Cardiac septum (tissue), 1 donor: ENCODE results near the gene KANSL3. TPM values are rescaled to one million over a fixed set of nuclear protein-coding genes. Genes with fewer than 3 reads are reported as not detected.
A peak's percentile ranks its signal among the peaks of the same experiment; 100 is the strongest.
"Not testable (repeated sequence)": the region's sequence is repeated elsewhere in the genome, so short reads cannot be mapped to it uniquely, and the experiment has no call there.

Experiments
- DNase-seq: peaks from one replicate; pipeline ENCODE4 v3.0.0-alpha.2; 2020; ENCODE audit warnings: low spot score
- intact Hi-C: fragments of 100-400 bp; cut with DNase I; formaldehyde crosslinking; loops from one replicate; pipeline ENCODE4 v1.14.0; 2022
- long read RNA-seq: library from polyadenylated mRNA; unstranded; transcript quantifications from one replicate; pipeline ENCODE4 v2.0.0, GENCODE V29; 2021
- total RNA-seq: library from RNA; stranded (reverse); fragmentation: NEBNext Ultra II Directional; extraction: Animal tissue kit (Norgen Biotek cat#: 25700); gene quantifications from one replicate; pipeline ENCODE4 v1.2.1, GENCODE V29; 2021
- donor health status: DM: no; HTN: no; CAD: no.

The KANSL3 gene
- total RNA-seq = 35.3 TPM
- long read RNA-seq, partial matches to known transcripts = 10 of 28 reads
- long read RNA-seq, other reads (novel, unspliced or antisense) = 17 of 28 reads

GRCh38 chr2:96638144-96639121 lies at the start of gene KANSL3:
KANSL3 (minus strand) TSS chr2:96638312; CDS start chr2:96637135, 1,177 bp downstream.
- intact Hi-C loops = loop anchor here (1.0 to 5.0 kb wide), 4 partner anchors 102 to 269 kb away; partner anchors contain the start of genes CNNM4 and LMAN2L
- DNase-seq = peak; percentile 97

GRCh38 chr2:96687266-96687665 lies 49.2 kb upstream of the KANSL3 start:
- intact Hi-C loops = no loop called here
- DNase-seq = peak; percentile 29

- DNase-seq = peak; percentile 77
- intact Hi-C loops = no loop called here
These were observed 47.7 kb upstream of the KANSL3 start for GRCh38 chr2:96685577-96686459.

GRCh38 chr2:96684883-96685576 lies 46.9 kb upstream of the KANSL3 start:
- DNase-seq = peak; percentile 55
- intact Hi-C loops = no loop called here

GRCh38 chr2:96683972-96684820 lies 46.1 kb upstream of the KANSL3 start:
- no peak for DNase-seq
- intact Hi-C loops = no loop called here

- no peak for DNase-seq
- intact Hi-C loops = no loop called here
These were observed 45.2 kb upstream of the KANSL3 start for GRCh38 chr2:96683307-96683706.

- DNase-seq = no peak
These were observed 43.4 kb upstream of the KANSL3 start for GRCh38 chr2:96681540-96681939.

GRCh38 chr2:96680561-96681141 lies 42.5 kb upstream of the KANSL3 start:
- intact Hi-C loops = no loop called here
- no peak for DNase-seq

More at GRCh38 chr2:96681540-96681939, 43.4 kb upstream of the KANSL3 start:
- intact Hi-C loops = no loop called here

- intact Hi-C loops = no loop called here
- peak; percentile 43 for DNase-seq
These were observed 41.7 kb upstream of the KANSL3 start for GRCh38 chr2:96679848-96680247.

GRCh38 chr2:96669539-96670215 lies 31.6 kb upstream of the KANSL3 start:
- intact Hi-C loops = no loop called here
- no peak for DNase-seq

GRCh38 chr2:96668771-96669170 lies 30.7 kb upstream of the KANSL3 start:
- intact Hi-C loops = no loop called here

GRCh38 chr2:96665717-96666116 lies 27.6 kb upstream of the KANSL3 start:
- DNase-seq, intact Hi-C loops: not testable (repeated sequence)

More at GRCh38 chr2:96668771-96669170, 30.7 kb upstream of the KANSL3 start:
- peak; percentile 58 for DNase-seq

- intact Hi-C loops = no loop called here
- DNase-seq = no peak
These were observed 27.0 kb upstream of the KANSL3 start for GRCh38 chr2:96665083-96665569.

- no peak for DNase-seq
- intact Hi-C loops = no loop called here
These were observed 26.3 kb upstream of the KANSL3 start for GRCh38 chr2:96664366-96664925.

GRCh38 chr2:96663829-96664228 lies 25.7 kb upstream of the KANSL3 start:
- intact Hi-C loops = no loop called here
- no peak for DNase-seq

GRCh38 chr2:96663177-96663576 lies 25.1 kb upstream of the KANSL3 start:
- intact Hi-C loops = no loop called here
- no peak for DNase-seq

- DNase-seq = no peak
- intact Hi-C loops = no loop called here
These were observed 24.2 kb upstream of the KANSL3 start for GRCh38 chr2:96662360-96662759.
